NB4 (cell line): ENCODE data around the gene STK24.

Experiments
- CTCF ChIP-seq: IDR thresholded peaks from one replicate; pipeline ENCODE4 v1.5.1; 2012; ENCODE audit warnings: low read depth, low read length
- POLR2A ChIP-seq: IDR thresholded peaks from 2 replicates; pipeline ENCODE4 v1.6.1; 2011; ENCODE audit warnings: mild to moderate bottlenecking; ENCODE audit not compliant: insufficient read length; ENCODE audit errors: extremely low read depth

GRCh38 chr13:98451676-98452470 lies 125.0 kb downstream of the STK24 start:
- TF ChIP-seq CTCF (no peak), POLR2A (no peak)
